GM19395 (cell line): ENCODE data around the gene TP53TG3D.
"Not testable (repeated sequence)": the region's sequence is repeated elsewhere in the genome, so short reads cannot be mapped to it uniquely, and the experiment has no call there.

Experiments
- ATAC-seq: cut with Tn5 transposase; IDR thresholded peaks from one replicate; pipeline ENCODE4 v1.9.1; 2021; ENCODE audit warnings: mild to moderate bottlenecking, moderate library complexity; ENCODE audit not compliant: unreplicated experiment

TP53TG3D gene, protein sequence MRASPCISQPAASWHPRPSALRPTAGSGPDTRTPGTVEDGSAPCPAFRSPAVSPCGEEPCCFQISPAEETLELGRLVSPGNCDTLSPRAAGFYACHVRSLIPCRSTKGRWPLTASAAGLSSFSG

DNA sequence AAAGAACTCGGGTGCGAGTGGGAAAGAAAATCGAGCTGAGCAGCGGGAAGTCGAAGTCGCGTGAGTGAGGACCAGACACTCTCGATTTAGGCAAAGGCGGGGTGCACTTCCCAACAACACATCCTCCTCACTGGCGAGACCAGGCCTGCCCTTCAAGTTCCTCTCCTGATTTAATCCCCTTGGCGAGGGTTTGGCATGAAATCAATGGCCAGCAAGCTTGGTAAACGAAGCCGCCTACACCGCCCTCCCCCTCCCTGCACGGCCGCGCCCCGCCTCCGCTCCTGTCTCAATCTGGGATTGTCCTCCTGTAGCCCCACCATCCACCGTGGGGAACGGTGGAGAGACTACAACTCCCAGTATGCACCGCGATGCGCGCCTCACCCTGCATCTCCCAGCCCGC lies at the start of gene TP53TG3D:
TSS of gene TP53TG3D (plus strand) at position 301 of the 400 bp plus-strand sequence. CDS start at position 369, 68 bp downstream.
- not testable (repeated sequence) for ATAC-seq

DNA sequence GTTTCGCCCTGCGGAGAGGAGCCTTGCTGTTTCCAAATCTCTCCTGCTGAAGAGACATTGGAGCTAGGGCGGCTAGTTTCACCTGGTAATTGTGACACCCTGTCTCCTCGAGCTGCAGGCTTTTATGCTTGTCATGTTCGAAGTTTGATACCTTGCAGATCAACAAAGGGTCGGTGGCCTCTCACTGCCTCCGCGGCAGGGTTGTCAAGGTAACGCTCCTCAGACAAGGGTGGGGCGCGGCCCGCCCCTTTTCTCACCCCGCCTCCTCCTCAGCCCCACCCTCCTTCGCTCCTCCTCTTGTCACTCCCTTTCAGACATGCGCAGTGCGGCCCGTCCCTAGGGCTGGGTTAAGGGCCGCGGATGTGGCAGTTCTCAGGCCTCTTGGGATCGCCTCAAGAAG lies 421 bp downstream of the TP53TG3D start:
- ATAC-seq = not testable (repeated sequence)

DNA sequence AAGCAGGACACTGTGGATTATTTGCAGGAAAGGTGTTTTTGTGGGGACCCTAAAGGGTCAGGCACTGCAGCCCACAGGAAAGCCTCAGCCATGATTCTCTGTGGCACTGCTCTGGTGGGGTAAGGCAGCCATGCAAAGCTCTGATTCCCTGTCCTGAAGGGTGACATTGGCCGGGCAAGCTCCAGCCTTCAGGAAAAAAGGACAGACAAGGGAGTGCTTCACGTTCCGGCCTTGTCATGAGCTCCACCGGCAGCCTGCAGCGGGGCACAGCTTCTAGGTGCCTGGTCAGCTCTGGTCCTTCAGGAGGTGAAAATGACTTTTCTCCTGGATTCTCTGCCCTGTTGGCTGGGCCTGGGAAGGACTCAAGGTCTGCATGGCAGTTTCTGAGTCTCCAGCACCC lies 8.4 kb downstream of the TP53TG3D start:
- not testable (repeated sequence) for ATAC-seq

DNA sequence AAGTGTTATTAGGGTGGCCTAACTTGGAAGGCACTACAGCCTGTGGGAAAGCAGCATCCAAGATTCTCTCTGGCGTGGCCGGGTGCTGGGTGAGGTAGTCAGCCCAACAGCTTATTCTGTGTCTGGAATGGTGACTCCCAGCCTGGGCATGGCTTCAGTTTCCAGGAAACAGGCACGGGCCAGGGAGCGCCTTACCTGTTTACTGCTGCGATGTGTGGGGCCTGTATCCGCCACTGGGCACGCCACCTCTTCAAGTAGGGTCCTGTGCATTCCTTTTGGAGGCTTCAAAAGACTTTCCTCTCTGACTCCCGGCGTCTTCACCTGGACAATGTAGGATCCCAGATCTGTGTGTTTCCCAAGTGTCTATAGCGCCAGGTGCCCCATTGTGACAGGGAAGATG lies 10.5 kb downstream of the TP53TG3D start:
- not testable (repeated sequence) for ATAC-seq

DNA sequence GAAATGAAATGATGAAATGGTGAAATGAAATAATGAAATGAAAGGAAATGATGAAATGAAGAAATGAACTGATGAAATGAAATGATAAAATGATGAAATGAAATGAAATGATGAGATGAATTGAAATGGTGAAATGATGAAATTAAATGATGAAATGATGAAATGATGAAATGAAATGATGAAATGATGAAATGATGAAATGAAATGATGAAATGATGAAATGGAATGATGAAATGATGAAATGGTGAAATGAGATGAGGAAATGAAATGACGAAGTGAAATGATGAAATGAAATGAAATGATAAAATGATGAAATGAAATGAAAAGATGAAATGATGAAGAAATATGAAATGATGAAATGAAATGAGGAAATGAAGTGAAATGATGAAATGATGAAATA lies 28.8 kb downstream of the TP53TG3D start:
- not testable (repeated sequence) for ATAC-seq

DNA sequence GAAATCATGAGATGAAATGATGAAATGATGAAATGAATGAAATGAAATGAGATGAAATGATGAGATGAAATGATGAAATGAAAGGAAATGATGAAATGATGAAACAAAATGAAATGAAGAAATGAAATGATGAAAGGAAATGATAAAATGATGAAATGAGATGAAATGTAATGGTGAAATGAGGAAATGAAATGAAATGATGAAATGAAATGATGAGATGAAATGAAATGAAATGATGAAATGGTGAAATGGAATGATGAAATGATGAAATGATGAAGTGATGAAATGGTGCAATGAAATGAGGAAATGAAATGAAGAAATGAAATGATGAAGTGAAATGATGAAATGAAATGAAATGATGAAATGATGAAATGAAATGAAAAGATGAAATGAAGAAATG lies 29.9 kb downstream of the TP53TG3D start:
- not testable (repeated sequence) for ATAC-seq

DNA sequence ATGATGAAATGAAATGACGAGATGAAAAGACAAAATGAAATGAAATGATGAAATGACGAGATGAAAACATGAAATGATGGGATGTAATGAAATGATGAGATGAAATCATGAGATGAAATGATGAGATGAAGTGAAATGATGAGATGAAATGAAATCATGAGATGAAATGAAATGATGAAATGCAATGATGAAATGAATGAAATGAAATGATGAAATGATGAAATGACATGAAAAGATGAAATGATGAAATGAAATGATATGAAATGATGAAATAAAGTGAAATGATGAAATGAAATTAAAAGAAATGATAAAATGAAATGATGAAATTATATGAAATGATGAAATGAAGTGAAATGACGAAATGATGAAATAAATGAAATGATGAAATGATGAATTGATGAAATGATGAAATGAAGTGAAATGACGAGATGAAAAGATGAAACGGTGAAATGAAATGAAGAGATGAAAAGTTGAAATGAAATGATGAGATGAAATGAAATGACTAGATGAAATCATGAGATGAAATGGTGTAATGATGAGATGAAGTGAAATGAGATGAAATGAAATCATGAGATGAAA lies 30.9 kb downstream of the TP53TG3D start:
- ATAC-seq = not testable (repeated sequence)

DNA sequence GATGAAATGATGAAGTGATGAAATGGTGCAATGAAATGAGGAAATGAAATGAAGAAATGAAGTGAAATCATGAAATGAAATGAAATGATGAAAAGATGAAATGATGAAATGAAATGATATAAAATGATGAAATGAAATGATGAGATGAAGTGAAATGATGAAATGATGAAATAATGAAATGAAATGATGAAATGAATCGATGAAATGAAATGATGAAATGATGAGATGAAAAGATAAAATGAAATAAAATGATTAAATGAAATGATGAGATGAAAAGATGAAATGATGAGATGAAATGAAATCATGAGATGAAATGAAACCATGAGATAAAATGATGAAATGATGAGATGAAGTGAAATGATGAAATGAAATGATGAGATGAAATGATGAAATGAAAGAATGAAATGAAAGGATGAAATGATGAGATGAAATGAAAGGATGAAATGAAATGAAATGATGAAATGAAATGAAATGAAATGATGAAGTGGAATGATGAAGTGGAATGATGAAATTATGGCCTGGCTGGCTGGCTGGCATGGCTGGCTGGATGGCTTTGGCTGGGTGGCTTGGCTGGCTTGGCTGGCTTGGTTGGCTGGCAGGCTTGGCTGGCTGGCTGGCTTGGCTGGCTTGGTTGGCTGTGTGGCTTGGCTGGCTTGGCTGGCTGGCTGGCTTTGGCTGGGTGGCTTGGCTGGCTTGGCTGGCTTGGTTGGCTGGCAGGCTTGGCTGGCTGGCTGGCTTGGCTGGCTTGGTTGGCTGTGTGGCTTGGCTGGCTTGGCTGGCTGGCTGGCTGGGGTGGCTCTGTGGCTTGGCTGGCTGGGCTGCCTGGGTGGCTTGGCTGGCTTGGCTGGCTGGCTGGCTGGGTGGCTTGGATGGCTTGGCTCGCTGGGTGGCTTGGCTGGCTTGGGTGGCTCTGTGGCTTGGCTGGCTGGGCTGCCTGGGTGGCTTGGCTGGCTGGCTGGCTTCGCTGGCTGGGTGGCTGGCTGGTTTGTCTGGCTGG lies 32.0 kb downstream of the TP53TG3D start:
- ATAC-seq = not testable (repeated sequence)

DNA sequence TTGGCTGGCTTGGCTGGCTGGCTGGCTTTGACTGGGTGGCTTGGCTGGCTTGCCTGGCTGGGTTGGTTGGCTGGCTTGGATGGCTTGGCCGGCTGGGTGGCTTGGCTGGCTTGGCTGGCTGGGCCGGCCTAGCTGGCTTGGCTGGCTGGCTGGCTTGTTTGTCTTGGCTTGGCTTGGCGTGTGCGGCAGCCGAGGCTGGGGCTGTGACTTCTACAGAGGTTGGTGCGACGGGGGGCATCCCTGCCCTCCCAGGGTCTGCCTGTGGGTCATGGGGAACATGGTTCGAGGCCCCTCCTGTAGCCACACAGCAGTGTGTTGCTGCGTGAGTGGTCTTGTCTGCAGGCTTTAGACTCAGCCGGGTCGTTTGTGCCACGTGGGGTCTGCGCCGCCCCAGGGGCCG lies 33.1 kb downstream of the TP53TG3D start:
- ATAC-seq = not testable (repeated sequence)

DNA sequence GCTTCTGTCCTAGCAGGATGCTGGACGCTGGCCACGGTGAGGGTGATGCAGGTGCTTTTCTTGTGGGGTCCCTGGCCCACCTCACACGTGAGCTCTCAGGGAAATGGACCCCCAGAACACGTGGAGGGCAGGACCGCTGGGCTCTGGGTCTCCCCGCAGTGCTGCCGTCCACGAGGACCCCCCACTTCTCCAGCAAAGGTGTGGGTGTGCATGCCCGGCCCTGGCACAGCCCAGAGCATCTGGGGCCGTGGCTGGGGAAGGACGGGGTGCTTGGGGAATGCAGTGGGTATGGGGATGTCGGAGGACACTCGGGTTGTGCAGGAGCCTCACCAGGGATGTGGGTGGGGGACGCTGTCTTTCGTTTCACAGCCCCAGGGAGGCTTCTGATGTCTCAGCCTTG lies 34.7 kb downstream of the TP53TG3D start:
- not testable (repeated sequence) for ATAC-seq

DNA sequence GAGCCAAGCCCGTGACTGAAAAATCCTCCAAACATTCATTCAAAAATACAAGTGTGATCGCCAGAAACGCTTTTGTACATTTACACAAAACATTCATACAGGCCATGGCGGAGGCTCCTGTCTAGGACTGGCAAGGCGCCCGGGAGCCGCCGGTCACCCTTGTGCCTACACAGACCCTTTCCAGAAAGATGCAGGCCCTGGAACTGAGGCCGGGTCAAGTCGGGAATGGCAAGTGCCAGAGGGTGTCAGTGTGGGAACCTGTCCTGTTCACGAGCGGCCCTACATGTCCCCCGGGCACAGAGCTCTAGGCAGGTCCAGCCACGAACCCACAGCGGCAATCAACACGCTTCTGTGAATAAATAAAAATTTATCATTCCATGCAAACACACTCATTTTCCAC lies 36.1 kb downstream of the TP53TG3D start:
- not testable (repeated sequence) for ATAC-seq

DNA sequence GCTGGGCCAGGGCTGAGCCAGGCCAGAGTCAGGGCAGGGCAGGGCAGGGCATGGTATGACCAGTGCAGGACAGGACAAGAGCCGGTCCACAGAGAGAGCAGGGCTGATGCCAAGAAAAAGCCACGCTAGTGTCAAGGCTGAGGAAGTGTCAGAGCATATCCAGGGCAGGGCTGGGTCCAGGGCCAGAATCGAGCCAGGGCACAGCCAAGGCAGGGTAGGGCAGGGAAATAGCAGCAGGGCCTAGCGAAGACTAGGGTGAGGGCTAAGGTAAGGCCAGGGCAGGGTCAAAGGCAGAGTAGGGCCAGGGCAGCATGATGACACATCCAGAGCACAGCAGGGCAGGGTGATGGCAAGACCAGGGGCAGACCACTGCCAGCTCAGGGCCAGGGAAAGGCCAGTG lies 49.7 kb downstream of the TP53TG3D start:
- not testable (repeated sequence) for ATAC-seq
